Measurements from ENCODE around the gene CSNK1A1L. TPM values are rescaled to one million over a fixed set of nuclear protein-coding genes. Genes with fewer than 3 reads are reported as not detected.

CSNK1A1L gene
- total and polyA plus RNA-seq, 4 experiments from 2014 or later: not detected

DNA sequence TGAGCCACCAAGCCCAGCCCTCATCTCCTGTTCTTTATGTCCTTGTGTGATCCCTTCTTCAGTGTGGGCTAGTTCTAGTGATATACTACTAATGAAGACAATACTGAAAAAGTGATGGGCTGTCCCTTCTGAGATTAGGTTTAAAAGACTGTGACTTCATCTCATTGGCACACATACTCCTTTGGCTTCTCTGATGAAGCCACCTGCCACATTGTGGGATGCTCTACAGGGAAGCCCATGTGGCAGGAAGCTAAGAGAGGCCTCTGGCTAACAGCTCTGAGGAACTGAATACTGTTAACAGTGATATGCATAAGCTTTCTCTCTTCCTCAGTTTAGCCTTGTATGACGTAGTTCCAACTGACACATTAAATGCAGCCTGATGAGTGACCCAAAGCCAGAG is 13.6 kb downstream of the CSNK1A1L start:
- POLR2A ChIA-PET (ENCODE audit: partially characterized antibody): no interaction called here
- no peak overlapping the region for H3K4me3 ChIP-seq (ENCODE audit: low read length in 2 of 2)
- H3K27me3 ChIP-seq (ENCODE audit: insufficient read depth, low read length): no peaks in the 10 kb centered on the region
- no peaks in the 10 kb centered on the region for H3K36me3 ChIP-seq (ENCODE audit: insufficient read depth, low read length)
- Mint-ChIP-seq H3K4me3 (no peak overlapping the region), H3K36me3 (no peaks in the 10 kb centered on the region), H3K4me1 (no peaks in the 10 kb centered on the region), H3K27me3 (peaks cover 0 to 11% of the 10 kb centered on the region in 2 donors), H3K9me3 (no peaks in the 10 kb centered on the region), H3K27ac (no peak overlapping the region)
- intact Hi-C loops (cut with micrococcal nuclease): no loop called here
- H3K9me3 ChIP-seq (ENCODE audit: control insufficient read depth in 1 of 2, low read length in 2 of 2): no peaks in the 10 kb centered on the region
- no peaks in the 10 kb centered on the region for H3K4me1 ChIP-seq (ENCODE audit: insufficient read depth, low read length)
- DNase-seq: no peak
- CTCF ChIA-PET (ENCODE audit: partially characterized antibody): no interaction called here
- H3K27ac ChIP-seq (ENCODE audit: low read depth, low read length): no peak overlapping the region

DNA sequence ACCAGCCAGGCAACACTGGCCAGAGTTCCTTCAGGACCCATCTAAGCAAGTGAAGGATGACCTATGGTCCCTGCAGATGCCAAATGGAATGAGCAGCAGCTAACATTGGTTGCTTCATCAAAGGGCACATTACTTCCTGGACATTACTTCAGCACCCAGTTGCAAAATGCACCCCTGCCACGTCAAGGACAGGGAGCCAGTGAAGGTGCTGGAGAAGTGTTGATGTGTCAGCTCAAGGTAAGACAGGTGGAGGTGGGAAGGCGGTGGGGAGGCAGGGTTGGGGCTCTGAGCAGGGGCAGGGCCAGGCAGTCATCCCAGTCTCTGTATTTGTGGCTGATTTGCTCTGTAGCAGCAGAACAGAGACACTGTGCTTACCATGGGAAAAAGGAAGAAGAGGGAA is 14.6 kb downstream of the CSNK1A1L start:
- Histone ChIP-seq H3K36me3 (ENCODE audit: insufficient read depth, low read length) (no peaks in the 10 kb centered on the region), H3K4me3 (ENCODE audit: low read length in 2 of 2) (no peak overlapping the region), H3K4me1 (ENCODE audit: insufficient read depth, low read length) (no peaks in the 10 kb centered on the region), H3K9me3 (ENCODE audit: control insufficient read depth in 1 of 2, low read length in 2 of 2) (no peaks in the 10 kb centered on the region), H3K27ac (ENCODE audit: low read depth, low read length) (no peak overlapping the region), H3K27me3 (ENCODE audit: insufficient read depth, low read length) (no peaks in the 10 kb centered on the region)
- no peaks in the 10 kb centered on the region for H3K36me3 Mint-ChIP-seq
- DNase-seq: no peak
- POLR2A ChIA-PET (ENCODE audit: partially characterized antibody): no interaction called here
- peaks cover 0 to 11% of the 10 kb centered on the region in 2 donors for H3K27me3 Mint-ChIP-seq
- no peak overlapping the region for H3K4me3 Mint-ChIP-seq
- no peaks in the 10 kb centered on the region for H3K4me1 Mint-ChIP-seq
- H3K27ac Mint-ChIP-seq: no peak overlapping the region
- intact Hi-C loops (cut with micrococcal nuclease): no loop called here
- CTCF ChIA-PET (ENCODE audit: partially characterized antibody): no interaction called here
- H3K9me3 Mint-ChIP-seq: no peaks in the 10 kb centered on the region

- H3K27me3 Mint-ChIP-seq: peaks cover 0 to 12% of the 10 kb centered on the region in 2 donors
- DNase-seq: no peak
- Histone ChIP-seq H3K27ac (ENCODE audit: low read depth, low read length) (no peak overlapping the region), H3K27me3 (ENCODE audit: insufficient read depth, low read length) (no peaks in the 10 kb centered on the region), H3K4me3 (ENCODE audit: low read length in 2 of 2) (no peak overlapping the region), H3K9me3 (ENCODE audit: control insufficient read depth in 1 of 2, low read length in 2 of 2) (no peaks in the 10 kb centered on the region), H3K4me1 (ENCODE audit: insufficient read depth, low read length) (no peaks in the 10 kb centered on the region), H3K36me3 (ENCODE audit: insufficient read depth, low read length) (no peaks in the 10 kb centered on the region)
- H3K9me3 Mint-ChIP-seq: no peaks in the 10 kb centered on the region
- POLR2A ChIA-PET (ENCODE audit: partially characterized antibody): no interaction called here
- CTCF ChIA-PET (ENCODE audit: partially characterized antibody): no interaction called here
- H3K27ac Mint-ChIP-seq: no peak overlapping the region
- no peaks in the 10 kb centered on the region for H3K36me3 Mint-ChIP-seq
- no peak overlapping the region for H3K4me3 Mint-ChIP-seq
- no peaks in the 10 kb centered on the region for H3K4me1 Mint-ChIP-seq
- intact Hi-C loops (cut with micrococcal nuclease): no loop called here
Observed at GRCh38 chr13:37089495-37089894, 16.0 kb downstream of the CSNK1A1L start.

- Histone ChIP-seq H3K4me3 (ENCODE audit: low read length in 2 of 2) (no peak overlapping the region), H3K27ac (ENCODE audit: low read depth, low read length) (no peak overlapping the region), H3K4me1 (ENCODE audit: insufficient read depth, low read length) (no peaks in the 10 kb centered on the region), H3K36me3 (ENCODE audit: insufficient read depth, low read length) (no peaks in the 10 kb centered on the region), H3K9me3 (ENCODE audit: control insufficient read depth in 1 of 2, low read length in 2 of 2) (no peaks in the 10 kb centered on the region), H3K27me3 (ENCODE audit: insufficient read depth, low read length) (no peaks in the 10 kb centered on the region)
- Mint-ChIP-seq H3K36me3 (no peaks in the 10 kb centered on the region), H3K27me3 (peaks cover 2 to 9% of the 10 kb centered on the region in 2 donors), H3K4me1 (no peaks in the 10 kb centered on the region), H3K4me3 (no peak overlapping the region), H3K9me3 (no peaks in the 10 kb centered on the region), H3K27ac (no peak overlapping the region)
- ChIA-PET CTCF (ENCODE audit: partially characterized antibody) (no interaction called here), POLR2A (ENCODE audit: partially characterized antibody) (no interaction called here)
- intact Hi-C loops (cut with micrococcal nuclease): no loop called here
- DNase-seq: no peak
Observed at GRCh38 chr13:37087486-37087885, 18.0 kb downstream of the CSNK1A1L start.

- CTCF ChIA-PET (ENCODE audit: partially characterized antibody): no interaction called here
- no peaks in the 10 kb centered on the region for H3K4me1 Mint-ChIP-seq
Observed at GRCh38 chr13:37085606-37086005, 19.9 kb downstream of the CSNK1A1L start.

GRCh38 chr13:37076818-37077217 is 28.6 kb downstream of the CSNK1A1L start:
- H3K27me3 Mint-ChIP-seq: peaks cover 2 to 5% of the 10 kb centered on the region in 2 donors
- ChIA-PET CTCF (ENCODE audit: partially characterized antibody) (no interaction called here), POLR2A (ENCODE audit: partially characterized antibody) (no interaction called here)

More at GRCh38 chr13:37085606-37086005, 19.9 kb downstream of the CSNK1A1L start:
- H3K27me3 Mint-ChIP-seq: peaks cover 5 to 11% of the 10 kb centered on the region in 2 donors
- Histone ChIP-seq H3K9me3 (ENCODE audit: control insufficient read depth in 1 of 2, low read length in 2 of 2) (no peaks in the 10 kb centered on the region), H3K27ac (ENCODE audit: low read depth, low read length) (no peak overlapping the region), H3K36me3 (ENCODE audit: insufficient read depth, low read length) (no peaks in the 10 kb centered on the region), H3K4me3 (ENCODE audit: low read length in 2 of 2) (no peak overlapping the region), H3K4me1 (ENCODE audit: insufficient read depth, low read length) (no peaks in the 10 kb centered on the region), H3K27me3 (ENCODE audit: insufficient read depth, low read length) (no peaks in the 10 kb centered on the region)
- H3K4me3 Mint-ChIP-seq: no peak overlapping the region
- H3K9me3 Mint-ChIP-seq: no peaks in the 10 kb centered on the region
- POLR2A ChIA-PET (ENCODE audit: partially characterized antibody): no interaction called here
- intact Hi-C loops (cut with micrococcal nuclease): no loop called here
- H3K27ac Mint-ChIP-seq: no peak overlapping the region
- no peaks in the 10 kb centered on the region for H3K36me3 Mint-ChIP-seq
- DNase-seq: no peak

GRCh38 chr13:37075164-37075563 is 30.3 kb downstream of the CSNK1A1L start:
- POLR2A ChIA-PET (ENCODE audit: partially characterized antibody): no interaction called here
- no peaks in the 10 kb centered on the region for H3K9me3 Mint-ChIP-seq
- CTCF ChIA-PET (ENCODE audit: partially characterized antibody): interaction anchor here (1.5 to 1.6 kb wide), 2 partner anchors 1797 to 1800 kb away, joined by 4 read pairs; no protein-coding TSS in a partner anchor
- no peaks in the 10 kb centered on the region for H3K36me3 Mint-ChIP-seq
- H3K4me1 ChIP-seq (ENCODE audit: insufficient read depth, low read length): no peaks in the 10 kb centered on the region
- H3K4me3 Mint-ChIP-seq: no peak overlapping the region
- no peaks in the 10 kb centered on the region for H3K9me3 ChIP-seq (ENCODE audit: control insufficient read depth in 1 of 2, low read length in 2 of 2)
- no peaks in the 10 kb centered on the region for H3K27me3 ChIP-seq (ENCODE audit: insufficient read depth, low read length)
- H3K4me1 Mint-ChIP-seq: no peaks in the 10 kb centered on the region
- H3K27ac Mint-ChIP-seq: peak overlapping the region in 2 of 7 donors; percentile 32 to 49
- H3K27ac ChIP-seq (ENCODE audit: low read depth, low read length): no peak overlapping the region
- no peak overlapping the region for H3K4me3 ChIP-seq (ENCODE audit: low read length in 2 of 2)
- no peak for DNase-seq
- peaks cover 0 to 2% of the 10 kb centered on the region in 2 donors for H3K27me3 Mint-ChIP-seq
- no peaks in the 10 kb centered on the region for H3K36me3 ChIP-seq (ENCODE audit: insufficient read depth, low read length)
- intact Hi-C loops (cut with micrococcal nuclease): loop anchor here (10.0 kb wide), 1 partner anchor 1690 kb away; no protein-coding TSS in a partner anchor

More at GRCh38 chr13:37076818-37077217, 28.6 kb downstream of the CSNK1A1L start:
- intact Hi-C loops (cut with micrococcal nuclease): loop anchor here (10.0 kb wide), 1 partner anchor 1688 kb away; no protein-coding TSS in a partner anchor
- no peaks in the 10 kb centered on the region for H3K36me3 Mint-ChIP-seq
- no peaks in the 10 kb centered on the region for H3K4me1 Mint-ChIP-seq
- H3K4me3 Mint-ChIP-seq: no peak overlapping the region
- no peaks in the 10 kb centered on the region for H3K4me1 ChIP-seq (ENCODE audit: insufficient read depth, low read length)
- no peaks in the 10 kb centered on the region for H3K9me3 Mint-ChIP-seq
- no peak overlapping the region for H3K27ac ChIP-seq (ENCODE audit: low read depth, low read length)
- no peaks in the 10 kb centered on the region for H3K9me3 ChIP-seq (ENCODE audit: control insufficient read depth in 1 of 2, low read length in 2 of 2)
- no peak overlapping the region for H3K4me3 ChIP-seq (ENCODE audit: low read length in 2 of 2)
- no peak for DNase-seq
- H3K36me3 ChIP-seq (ENCODE audit: insufficient read depth, low read length): no peaks in the 10 kb centered on the region
- H3K27me3 ChIP-seq (ENCODE audit: insufficient read depth, low read length): no peaks in the 10 kb centered on the region
- no peak overlapping the region for H3K27ac Mint-ChIP-seq

DNA sequence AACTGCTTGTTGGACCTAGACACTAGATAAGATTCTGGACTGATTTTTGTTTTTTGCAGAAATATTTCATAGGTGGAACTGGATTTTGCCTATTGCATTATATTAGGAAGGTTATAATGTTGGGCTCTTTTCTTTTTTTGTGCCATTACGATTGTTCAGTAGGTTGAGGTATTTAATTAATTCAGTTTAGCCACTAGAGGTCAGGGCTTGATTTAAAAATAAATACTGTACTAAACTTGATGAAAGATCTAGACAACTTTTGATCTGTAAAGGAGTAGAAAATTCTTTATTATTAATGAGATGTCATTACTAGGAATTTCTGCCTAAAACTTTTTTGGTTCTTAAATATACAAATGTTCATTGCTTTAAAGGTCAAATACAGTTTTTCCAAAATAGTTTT is 30.8 kb downstream of the CSNK1A1L start:
- no peaks in the 10 kb centered on the region for H3K4me1 Mint-ChIP-seq

More for the DNA sequence above, 30.8 kb downstream of the CSNK1A1L start:
- intact Hi-C loops (cut with micrococcal nuclease): loop anchor here (1.0 to 10.0 kb wide), 2 partner anchors 1690 to 1798 kb away; no protein-coding TSS in a partner anchor
- Mint-ChIP-seq H3K27me3 (peaks cover 0 to 2% of the 10 kb centered on the region in 2 donors), H3K36me3 (no peaks in the 10 kb centered on the region), H3K4me3 (no peak overlapping the region), H3K9me3 (no peaks in the 10 kb centered on the region), H3K27ac (no peak overlapping the region)
- H3K9me3 ChIP-seq (ENCODE audit: control insufficient read depth in 1 of 2, low read length in 2 of 2): no peaks in the 10 kb centered on the region
- no peak overlapping the region for H3K4me3 ChIP-seq (ENCODE audit: low read length in 2 of 2)
- peak in 4 of 5 donors; percentile 5 to 23 (median 12) for DNase-seq
- CTCF ChIA-PET (ENCODE audit: partially characterized antibody): interaction anchor here (1.5 to 1.6 kb wide), 2 partner anchors 1798 to 1801 kb away, joined by 4 read pairs; no protein-coding TSS in a partner anchor
- no peaks in the 10 kb centered on the region for H3K36me3 ChIP-seq (ENCODE audit: insufficient read depth, low read length)
- POLR2A ChIA-PET (ENCODE audit: partially characterized antibody): no interaction called here
- H3K27ac ChIP-seq (ENCODE audit: low read depth, low read length): no peak overlapping the region
- no peaks in the 10 kb centered on the region for H3K27me3 ChIP-seq (ENCODE audit: insufficient read depth, low read length)
- H3K4me1 ChIP-seq (ENCODE audit: insufficient read depth, low read length): no peaks in the 10 kb centered on the region
